GM21737 (cell line): ENCODE data around the gene SPECC1L.
A peak's percentile ranks its signal among the peaks of the same experiment; 100 is the strongest.
"Not testable (repeated sequence)": the region's sequence is repeated elsewhere in the genome, so short reads cannot be mapped to it uniquely, and the experiment has no call there.

Experiments
- ATAC-seq: cut with Tn5 transposase; IDR thresholded peaks from one replicate; pipeline ENCODE4 v1.9.1; 2021; ENCODE audit warnings: mild to moderate bottlenecking, moderate library complexity; ENCODE audit not compliant: unreplicated experiment

Gene SPECC1L

DNA sequence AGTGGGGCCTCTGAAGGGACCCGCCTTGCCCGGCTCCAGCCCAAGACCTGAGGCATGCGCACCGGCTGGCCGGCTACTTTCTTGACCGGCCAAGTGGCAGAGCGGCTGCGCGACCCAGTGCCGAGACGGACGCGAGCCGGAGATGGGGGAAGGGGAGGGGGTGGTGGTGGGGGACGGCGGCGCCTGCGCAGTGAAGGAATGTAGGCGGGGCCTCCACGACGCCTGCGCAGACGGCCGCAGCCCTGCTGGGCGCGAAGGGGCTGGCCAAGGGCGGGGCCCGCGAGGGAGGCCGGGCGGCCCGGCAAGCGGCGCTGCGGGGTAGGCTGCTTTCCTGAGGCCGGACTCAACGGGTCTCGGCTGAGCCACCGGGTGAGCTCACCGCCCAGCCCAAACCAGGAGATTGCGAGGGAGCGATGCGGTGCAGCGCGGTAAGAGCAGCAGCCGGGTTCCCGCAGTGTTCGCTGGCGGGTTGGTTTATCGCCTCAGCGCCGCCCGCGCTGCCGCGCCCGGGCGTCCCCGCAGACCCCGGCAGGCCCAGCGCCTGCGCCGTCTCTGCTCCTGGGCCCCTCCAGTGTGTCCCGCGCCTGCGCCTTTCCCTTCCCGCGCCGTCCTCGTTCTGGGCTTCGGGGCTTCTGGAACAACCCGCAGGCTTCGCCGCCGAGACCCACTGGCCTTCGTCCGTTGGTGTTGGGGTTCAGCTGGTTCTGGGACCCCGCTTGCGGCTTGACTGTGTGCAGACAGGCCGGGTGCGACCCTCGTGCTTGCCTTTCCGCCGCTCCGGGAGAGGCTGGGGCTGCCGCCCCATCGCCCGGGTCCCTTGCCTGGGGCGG lies at the start of gene SPECC1L:
Gene SPECC1L (plus strand): TSS at position 276 of the 830 bp plus-strand sequence. CDS start 31,401 bp downstream, outside the sequence.
- ATAC-seq: peak; percentile 74

GRCh38 chr22:24224468-24224867 lies 46.2 kb upstream of the SPECC1L start:
- no peak for ATAC-seq

DNA sequence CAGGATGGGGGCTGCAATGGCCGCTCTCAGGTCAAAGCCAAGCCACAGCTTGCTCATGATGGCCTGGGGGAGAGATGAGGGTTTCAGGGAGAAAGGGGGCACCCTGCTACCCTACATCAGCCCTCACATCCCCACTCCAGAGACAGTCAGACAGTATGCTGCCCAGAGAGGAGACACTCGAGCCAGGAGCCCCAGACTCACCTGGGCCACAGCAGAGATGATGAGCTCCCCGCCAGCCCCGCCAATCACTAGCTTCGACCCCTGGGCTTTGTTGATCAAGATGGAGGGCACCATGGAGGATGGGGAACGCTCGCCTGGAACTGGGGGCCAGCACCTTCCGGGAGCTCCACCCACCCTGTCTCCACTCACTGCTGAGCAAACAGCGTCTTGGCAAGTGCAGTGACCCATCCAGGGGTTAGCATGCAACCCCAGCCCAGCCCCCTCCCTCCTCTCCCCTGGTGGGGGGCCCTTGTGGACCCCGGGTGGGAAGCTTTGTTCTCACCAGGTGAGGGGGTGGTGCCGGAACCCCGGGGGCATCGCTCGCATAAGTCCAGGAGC lies 45.5 kb upstream of the SPECC1L start:
- ATAC-seq: no peak

GRCh38 chr22:24225951-24226350 lies 44.7 kb upstream of the SPECC1L start:
- no peak for ATAC-seq

DNA sequence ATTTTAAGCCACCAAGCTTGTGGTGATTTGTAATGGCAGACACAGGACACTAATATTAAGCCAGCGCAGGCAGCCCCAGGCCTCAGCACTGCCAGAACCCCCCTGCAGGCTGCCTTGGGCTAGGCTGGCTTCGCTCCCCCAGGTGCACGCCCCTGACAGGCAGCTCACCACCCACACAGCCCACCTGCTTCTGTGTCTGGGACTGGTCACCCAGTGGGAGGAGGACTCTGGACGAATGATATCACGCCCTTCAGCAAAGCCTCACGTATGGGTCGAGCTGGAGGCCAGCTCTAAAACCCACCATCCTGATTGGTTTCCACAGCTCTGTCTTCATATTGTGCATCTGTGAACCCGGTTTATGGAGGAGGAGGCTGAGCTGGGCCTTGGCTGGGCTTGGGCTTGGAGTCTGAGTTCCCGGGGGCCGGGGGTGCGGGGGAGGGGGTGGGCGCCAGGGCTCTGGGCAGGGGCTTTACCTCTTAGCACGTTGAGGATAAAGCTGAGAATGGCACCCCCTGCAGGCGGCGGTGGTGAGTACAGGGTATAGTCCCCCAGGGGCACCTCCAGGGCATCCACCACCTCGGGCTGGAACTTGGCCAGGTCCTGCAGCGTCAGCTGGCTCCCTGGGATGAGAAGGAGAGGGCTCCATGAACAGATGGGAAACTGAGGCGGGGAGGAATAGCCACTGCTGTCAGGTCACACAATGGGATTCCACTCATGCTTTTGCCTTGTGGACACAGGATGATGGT lies 39.5 kb upstream of the SPECC1L start:
- ATAC-seq: no peak

DNA sequence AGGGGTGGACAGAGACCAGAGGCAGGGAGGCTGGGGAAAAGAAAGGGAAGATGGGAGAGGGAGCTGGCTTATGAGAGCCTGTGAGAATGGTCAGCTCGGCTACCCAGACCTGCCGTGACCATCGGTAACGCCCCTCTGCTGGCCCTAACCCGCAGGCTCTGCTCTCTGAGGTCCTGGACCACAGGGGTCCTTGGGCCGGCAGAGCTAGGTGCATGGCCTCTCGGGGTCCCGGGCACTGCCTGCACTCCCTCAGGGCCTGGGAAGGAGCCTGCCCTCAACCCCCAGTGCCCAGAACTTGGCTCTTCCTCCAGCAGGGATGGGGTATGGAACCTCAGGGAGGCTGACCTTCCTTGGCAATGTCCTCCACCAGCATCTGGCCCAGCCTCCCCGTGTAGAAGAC lies 38.9 kb upstream of the SPECC1L start:
- no peak for ATAC-seq

DNA sequence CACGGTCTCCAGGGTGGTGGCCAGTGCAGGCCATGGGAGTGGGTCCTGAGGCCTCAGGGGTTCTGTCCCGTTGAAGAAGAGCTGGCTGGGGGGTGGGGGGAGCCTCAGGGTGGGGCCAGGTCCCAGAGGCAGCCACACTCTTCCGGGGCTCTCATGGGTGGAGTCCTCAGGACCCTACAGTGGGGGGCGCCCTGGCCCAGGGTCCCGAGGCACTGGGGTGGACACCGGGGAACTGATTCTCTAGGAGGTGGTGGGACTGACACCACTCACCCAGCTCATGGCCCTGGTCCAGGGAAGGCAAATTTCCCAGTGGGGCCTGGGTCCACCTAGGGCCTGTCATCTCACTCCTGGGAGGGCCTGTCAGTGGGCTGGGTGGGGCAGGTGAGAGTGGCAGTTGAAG lies 38.5 kb upstream of the SPECC1L start:
- ATAC-seq: no peak

GRCh38 chr22:24232725-24233124 lies 37.9 kb upstream of the SPECC1L start:
- ATAC-seq: no peak

DNA sequence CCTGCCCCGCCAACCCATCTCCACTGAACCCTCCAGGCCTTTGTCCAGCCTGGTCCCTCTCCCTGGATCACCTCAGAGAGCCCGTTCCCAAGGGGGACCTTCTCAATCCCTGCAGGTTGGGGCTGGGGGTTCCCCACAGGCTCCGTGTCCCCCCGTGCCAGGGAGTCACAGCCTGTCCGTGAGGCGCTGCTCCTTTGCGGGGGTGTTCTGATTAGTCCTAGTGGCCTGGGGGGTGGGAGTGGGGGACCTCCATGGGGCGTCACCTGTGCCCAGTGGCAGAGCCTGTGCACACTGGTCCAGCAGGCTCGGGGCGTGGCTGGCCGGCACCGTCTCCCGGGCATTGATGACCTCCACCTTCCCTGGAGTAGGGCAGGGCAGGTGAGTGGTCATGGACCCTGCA lies 37.4 kb upstream of the SPECC1L start:
- ATAC-seq: no peak

DNA sequence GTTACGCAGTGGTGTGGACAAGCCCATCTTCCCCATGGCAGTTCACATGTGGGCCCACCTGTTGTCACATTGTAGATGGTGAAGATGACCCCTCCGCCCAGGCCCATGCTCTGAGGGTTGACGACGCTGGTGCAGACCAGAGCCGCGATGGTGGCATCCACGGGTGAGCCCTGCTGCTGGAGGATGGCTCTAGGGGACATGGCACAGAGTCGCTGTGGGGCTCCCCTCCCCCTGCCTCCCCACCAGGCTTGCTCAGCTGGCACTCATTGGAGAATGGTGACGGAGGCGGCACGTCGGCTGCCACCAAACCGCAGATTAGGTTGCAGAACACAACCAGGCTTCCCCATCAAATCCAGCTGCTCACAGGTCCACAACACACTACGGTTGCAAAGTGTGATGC lies 36.8 kb upstream of the SPECC1L start:
- ATAC-seq: no peak

- no peak for ATAC-seq
Measured at GRCh38 chr22:24235315-24235714, 35.3 kb upstream of the SPECC1L start.

GRCh38 chr22:24236656-24237055 lies 34.0 kb upstream of the SPECC1L start:
- ATAC-seq: no peak

DNA sequence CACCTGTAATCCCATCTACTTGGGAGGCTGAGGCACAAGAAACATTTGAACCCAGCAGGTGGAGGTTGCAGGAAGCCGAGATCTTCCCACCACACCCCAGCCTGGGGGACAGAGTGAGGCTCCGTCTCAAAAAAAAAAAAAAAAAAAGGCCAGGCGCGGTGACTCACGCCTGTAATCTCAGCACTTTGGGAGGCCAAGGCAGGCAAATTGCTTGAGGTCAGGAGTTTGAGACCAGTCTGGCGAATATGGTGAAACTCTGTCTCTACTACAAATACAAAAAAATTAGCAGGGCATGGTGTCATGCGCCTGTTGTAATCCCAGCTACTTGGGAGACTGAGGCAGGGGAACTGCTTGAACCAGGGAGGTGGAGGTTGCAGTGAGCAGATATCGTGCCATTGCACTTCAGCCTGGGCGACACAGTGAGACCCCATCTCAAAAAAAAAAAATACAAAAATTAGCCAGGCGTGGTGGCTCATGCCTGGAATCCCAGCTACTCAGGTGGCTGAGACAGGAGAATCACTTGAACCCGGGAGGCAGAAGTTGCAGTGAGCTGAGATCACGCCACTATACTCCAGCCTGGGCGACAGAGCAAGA lies 32.4 kb upstream of the SPECC1L start:
- not testable (repeated sequence) for ATAC-seq

DNA sequence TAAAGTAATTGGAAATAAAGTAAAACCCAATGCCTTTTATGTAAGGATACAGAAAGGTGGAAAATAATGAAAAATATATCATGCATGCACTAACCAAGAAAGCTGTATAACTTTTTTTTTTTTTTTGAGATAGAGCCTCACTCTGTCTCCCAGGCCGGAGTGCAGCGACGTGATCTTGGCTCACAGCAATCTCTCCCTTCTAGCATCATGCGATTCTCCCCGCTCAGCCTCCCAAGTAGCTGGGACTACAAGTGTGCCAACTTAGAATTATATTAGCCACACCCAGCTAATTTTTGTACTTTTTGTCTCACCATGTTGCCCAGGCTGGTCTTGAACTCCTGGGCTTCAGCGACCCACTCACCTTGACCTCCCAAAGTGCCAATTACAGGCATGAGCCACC lies 30.2 kb upstream of the SPECC1L start:
- ATAC-seq: no peak

DNA sequence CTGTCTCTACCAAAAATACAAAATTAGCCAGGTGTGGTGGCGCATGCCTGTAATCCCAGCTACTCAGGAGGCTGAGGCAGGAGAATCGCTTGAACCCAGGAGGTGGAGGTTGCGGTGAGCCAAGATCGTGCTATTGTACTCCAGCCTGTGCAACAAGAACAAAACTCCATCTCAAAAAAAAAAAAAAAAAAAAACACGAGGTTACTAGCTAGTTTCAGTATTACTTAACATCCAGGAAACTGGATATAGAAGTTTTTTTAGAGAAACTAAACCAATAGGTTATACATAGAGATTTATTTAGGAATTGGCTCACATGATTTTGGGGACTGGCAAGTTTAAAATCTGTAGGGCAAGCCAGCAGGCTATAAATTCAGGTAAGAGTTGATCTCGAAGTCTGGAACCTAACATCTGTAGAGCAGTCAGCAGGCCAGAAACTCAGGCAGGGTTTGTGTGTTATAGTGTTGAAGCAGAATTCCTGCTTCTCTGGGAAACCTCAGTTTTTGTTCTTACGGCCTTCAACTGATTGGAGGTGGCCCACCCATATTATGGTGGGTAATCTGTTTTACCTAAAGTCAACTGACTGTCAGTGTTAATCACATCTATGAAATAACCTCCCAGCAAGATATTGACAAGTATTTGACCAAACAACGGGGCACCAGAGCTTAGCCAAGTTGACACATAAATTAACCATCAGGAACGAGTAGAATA lies 29.5 kb upstream of the SPECC1L start:
- ATAC-seq: not testable (repeated sequence)

DNA sequence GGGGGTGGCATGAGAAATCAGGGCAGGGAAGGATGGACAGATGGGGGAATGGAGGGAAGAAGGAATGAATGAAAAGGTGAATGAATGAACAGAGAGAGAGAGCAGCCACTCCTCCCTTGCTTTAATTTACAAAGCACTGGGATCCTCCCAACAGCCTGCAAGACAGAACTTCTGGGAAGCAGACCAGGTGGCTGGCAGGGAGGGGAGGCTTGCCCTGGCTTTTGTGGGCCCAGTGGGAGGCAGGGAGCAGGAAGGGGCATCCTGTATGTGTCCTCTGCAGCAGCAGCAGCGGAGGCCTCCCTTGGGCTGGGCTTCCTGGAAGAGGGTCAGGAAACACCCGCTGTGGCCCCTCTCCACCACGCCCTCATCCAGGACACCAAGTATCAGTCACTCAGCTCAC lies 27.2 kb upstream of the SPECC1L start:
- not testable (repeated sequence) for ATAC-seq

DNA sequence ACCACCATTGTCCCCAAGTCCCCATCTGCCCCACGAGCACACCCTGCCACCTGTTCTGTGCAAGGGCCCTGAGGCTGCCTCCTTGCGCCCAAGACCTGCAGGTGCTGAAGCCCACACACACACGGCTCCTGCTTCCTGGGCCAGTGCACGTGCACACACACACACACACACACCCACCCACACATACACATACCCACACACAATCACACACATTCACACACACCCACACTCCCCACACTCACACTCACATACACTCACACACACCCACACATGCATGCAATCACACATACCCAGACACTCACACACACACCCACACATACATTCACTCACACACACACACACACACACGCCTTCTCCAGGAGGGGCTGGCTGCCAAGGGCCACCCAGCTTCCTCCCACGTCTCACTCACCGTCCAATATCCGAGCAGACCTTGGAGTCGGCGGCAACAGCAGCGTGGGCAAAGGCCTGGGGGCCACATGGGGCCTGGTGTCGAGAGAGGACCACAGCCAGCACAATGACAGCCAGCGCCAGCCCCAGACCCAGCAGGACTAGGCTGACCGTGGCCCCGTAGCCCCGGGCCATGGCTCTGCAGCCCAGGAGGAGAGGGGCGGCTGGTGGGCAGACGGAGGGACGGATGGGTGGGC lies 26.4 kb upstream of the SPECC1L start:
- no peak for ATAC-seq

DNA sequence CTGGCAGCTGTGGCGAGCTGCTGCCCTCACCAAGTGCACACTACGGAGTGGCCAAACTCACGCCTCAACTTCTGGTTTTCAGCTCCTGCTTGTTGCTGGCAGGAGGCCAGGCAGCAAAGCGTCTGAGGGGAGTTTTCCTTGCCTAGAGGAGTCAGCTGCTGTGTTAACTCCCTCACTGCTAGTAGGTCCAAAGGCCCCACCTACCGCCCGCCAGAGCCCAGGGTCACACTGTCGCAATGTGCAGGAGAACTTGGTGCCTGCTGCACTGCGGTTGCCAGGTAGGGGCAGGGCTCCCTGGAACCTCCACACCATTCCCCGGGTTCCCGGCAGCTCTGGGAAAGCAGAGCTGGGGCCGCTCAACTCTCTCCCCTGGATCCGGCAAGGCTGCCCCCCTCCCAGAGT lies 25.6 kb upstream of the SPECC1L start, which contains the start of gene GGT5:
Gene GGT5 (minus strand): TSS at position 53 of the 402 bp plus-strand sequence. CDS start 357 bp downstream, outside the sequence.
- not testable (repeated sequence) for ATAC-seq

DNA sequence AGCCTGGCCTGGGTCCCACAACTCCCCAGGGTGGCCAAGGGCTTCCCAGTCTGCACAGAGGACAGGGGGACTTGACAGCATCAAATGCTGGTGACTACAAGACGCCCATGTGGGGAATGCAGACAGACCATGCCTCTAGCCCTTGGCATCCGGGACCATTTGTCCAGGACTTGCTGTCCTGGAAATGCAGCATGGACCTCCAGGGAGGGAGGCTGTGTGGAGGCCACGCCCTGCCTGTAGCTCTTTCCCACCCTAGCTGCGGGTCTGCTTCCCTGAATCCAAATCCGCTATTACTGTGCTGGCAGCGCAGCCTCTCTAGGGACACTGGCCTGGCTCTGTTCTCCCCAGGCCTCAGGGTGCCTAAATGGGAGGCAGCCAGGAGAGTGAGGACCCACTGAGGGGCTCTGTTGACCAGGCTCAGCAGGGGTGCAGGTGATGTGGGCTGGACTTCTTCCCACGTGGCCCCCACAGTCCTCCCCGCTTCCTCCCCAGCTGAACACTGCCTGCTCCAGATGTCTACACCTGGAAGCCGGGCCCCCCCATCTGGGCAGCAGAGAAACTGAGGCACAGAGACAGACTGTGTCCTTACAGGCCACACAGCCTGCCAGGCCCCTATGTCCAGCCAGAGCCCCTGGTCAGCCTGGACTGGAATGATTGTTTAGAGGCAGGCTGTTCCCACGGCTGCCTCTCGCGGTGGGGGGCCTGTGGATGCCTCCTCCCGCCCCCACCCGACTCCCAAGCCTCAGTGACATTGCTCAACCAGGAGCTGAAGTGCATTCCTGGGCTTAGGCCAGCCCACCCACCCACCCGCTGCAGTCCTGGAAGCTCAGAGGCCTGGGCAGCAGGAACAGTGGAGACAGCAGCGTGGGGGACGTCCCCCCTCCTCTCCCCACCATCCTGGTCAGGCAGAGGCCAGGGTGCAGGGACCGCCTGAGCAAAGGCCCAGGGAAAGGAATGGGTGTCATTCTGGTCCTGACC lies 24.8 kb upstream of the SPECC1L start:
- ATAC-seq: not testable (repeated sequence)
